NCI-H187 treated with DMSO at 0.1 percent for 48 hours (cell line): ENCODE results near the gene COL4A2.

Source experiments
- DNase-seq: peaks from one replicate; lab custom pipeline; 2025; lab: John Stamatoyannopoulos, UW

COL4A2 gene

GRCh38 chr13:110290153-110290552, 16.9 kb upstream of the COL4A2 start:
- no peak for DNase-seq

- DNase-seq: no peak
These were observed 16.3 kb upstream of the COL4A2 start for GRCh38 chr13:110290826-110291225.

GRCh38 chr13:110291286-110291685, 15.8 kb upstream of the COL4A2 start:
- no peak for DNase-seq

- DNase-seq: no peak
These were observed 14.0 kb upstream of the COL4A2 start for GRCh38 chr13:110293037-110293436.

- no peak for DNase-seq
These were observed 13.4 kb upstream of the COL4A2 start for GRCh38 chr13:110293649-110294048.

GRCh38 chr13:110294146-110294545, 12.9 kb upstream of the COL4A2 start:
- DNase-seq: no peak

GRCh38 chr13:110294622-110295021, 12.5 kb upstream of the COL4A2 start:
- DNase-seq: no peak

GRCh38 chr13:110297011-110297410, 10.1 kb upstream of the COL4A2 start:
- no peak for DNase-seq

- no peak for DNase-seq
These were observed 9.1 kb upstream of the COL4A2 start for GRCh38 chr13:110297766-110298504.

- no peak for DNase-seq
These were observed 8.4 kb upstream of the COL4A2 start for GRCh38 chr13:110298505-110299282.

- no peak for DNase-seq
These were observed 7.7 kb upstream of the COL4A2 start for GRCh38 chr13:110299283-110299840.

- DNase-seq: no peak
These were observed 6.8 kb upstream of the COL4A2 start for GRCh38 chr13:110300090-110300815.

- DNase-seq: no peak
These were observed 6.0 kb upstream of the COL4A2 start for GRCh38 chr13:110301083-110301482.

GRCh38 chr13:110301606-110302553, 5.2 kb upstream of the COL4A2 start:
- DNase-seq: no peak

- no peak for DNase-seq
These were observed 4.1 kb upstream of the COL4A2 start for GRCh38 chr13:110302997-110303396.

- no peak for DNase-seq
These were observed 3.4 kb upstream of the COL4A2 start for GRCh38 chr13:110303644-110304043.

GRCh38 chr13:110304256-110304655, 2.8 kb upstream of the COL4A2 start:
- DNase-seq: no peak

GRCh38 chr13:110305001-110305400, 2.1 kb upstream of the COL4A2 start:
- DNase-seq: no peak

GRCh38 chr13:110305544-110305943, 1.5 kb upstream of the COL4A2 start:
- no peak for DNase-seq

GRCh38 chr13:110305949-110306339, 1.1 kb upstream of the COL4A2 start:
- no peak for DNase-seq

- no peak for DNase-seq
These were observed 634 bp upstream of the COL4A2 start for GRCh38 chr13:110306340-110306959.
